IPS-18a (cell line): Measurements from ENCODE around the gene HSD11B1L.
"Not testable (repeated sequence)": the region's sequence is repeated elsewhere in the genome, so short reads cannot be mapped to it uniquely, and the experiment has no call there.

ENCODE experiments used
- H3K27ac ChIP-seq: one replicate; pipeline ENCODE4 v1.5.1; 2013; ENCODE audit warnings: low read length
- H3K27me3 ChIP-seq: one replicate; pipeline ENCODE4 v1.6.1; 2013; ENCODE audit warnings: mild to moderate bottlenecking, low read length; ENCODE audit not compliant: control insufficient read depth, insufficient read depth
- H3K36me3 ChIP-seq: one replicate; pipeline ENCODE4 v1.6.1; 2013; ENCODE audit warnings: low read depth, low read length; ENCODE audit not compliant: control insufficient read depth
- H3K4me1 ChIP-seq: one replicate; pipeline ENCODE4 v1.6.1; 2013; ENCODE audit warnings: low read depth, low read length; ENCODE audit not compliant: control insufficient read depth
- H3K4me3 ChIP-seq: one replicate; pipeline ENCODE4 v1.5.1; 2013; ENCODE audit warnings: low read length
- H3K9ac ChIP-seq: one replicate; pipeline ENCODE4 v1.6.1; 2013; ENCODE audit warnings: mild to moderate bottlenecking, low read length, moderate library complexity
- H3K9me3 ChIP-seq: one replicate; pipeline ENCODE4 v1.6.1; 2013; ENCODE audit warnings: low read depth, low read length; ENCODE audit not compliant: control insufficient read depth

The HSD11B1L gene

DNA sequence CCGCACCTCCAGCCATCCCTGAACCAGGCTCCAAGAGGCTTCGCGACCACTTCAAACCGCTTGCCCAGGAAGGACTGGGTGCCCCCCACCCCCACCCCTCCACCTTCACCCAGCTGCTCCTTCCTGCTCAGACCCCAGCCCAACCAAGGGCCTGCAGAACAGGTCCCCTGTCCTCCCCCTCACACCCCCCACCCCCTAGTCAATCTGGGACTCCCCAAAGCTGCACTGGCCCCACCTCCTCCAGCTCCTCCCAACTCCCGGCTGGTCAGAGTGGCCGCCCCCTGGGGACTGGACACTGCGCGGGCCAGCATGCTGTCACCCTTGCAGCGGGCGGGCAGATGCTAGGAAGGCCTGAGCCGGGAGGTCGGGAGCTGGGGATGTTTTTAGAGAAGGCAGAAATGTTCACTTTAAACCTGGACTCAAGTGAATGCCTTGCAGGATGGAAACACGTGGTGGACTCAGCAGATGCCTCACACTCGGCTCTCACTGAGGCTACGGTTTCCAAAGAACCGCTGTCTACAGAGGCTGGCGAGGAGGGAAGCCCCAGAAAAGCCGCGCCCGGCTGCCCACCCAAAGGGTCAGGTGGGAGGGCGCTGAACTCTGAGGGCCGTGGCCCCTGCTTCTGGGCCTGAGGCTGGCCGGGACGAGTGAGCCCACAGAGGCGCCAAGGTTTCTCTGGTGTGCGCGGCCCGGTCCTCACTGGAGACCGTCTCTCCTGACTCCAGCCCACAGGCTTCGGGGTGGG is 17.2 kb downstream of the HSD11B1L start:
- no peak overlapping the region for H3K9ac ChIP-seq

GRCh38 chr19:5698635-5699422 is 18.0 kb downstream of the HSD11B1L start:
- Histone ChIP-seq H3K36me3 (peaks cover 50% of the 10 kb centered on the region), H3K9ac (no peak overlapping the region), H3K27me3 (no peaks in the 10 kb centered on the region), H3K4me3 (no peak overlapping the region), H3K27ac (no peak overlapping the region), H3K4me1 (no peaks in the 10 kb centered on the region), H3K9me3 (no peaks in the 10 kb centered on the region)

More for the DNA sequence above, 17.2 kb downstream of the HSD11B1L start:
- Histone ChIP-seq H3K27me3 (no peaks in the 10 kb centered on the region), H3K4me3 (no peak overlapping the region), H3K9me3 (no peaks in the 10 kb centered on the region), H3K4me1 (no peaks in the 10 kb centered on the region), H3K27ac (no peak overlapping the region), H3K36me3 (peaks cover 50% of the 10 kb centered on the region)

DNA sequence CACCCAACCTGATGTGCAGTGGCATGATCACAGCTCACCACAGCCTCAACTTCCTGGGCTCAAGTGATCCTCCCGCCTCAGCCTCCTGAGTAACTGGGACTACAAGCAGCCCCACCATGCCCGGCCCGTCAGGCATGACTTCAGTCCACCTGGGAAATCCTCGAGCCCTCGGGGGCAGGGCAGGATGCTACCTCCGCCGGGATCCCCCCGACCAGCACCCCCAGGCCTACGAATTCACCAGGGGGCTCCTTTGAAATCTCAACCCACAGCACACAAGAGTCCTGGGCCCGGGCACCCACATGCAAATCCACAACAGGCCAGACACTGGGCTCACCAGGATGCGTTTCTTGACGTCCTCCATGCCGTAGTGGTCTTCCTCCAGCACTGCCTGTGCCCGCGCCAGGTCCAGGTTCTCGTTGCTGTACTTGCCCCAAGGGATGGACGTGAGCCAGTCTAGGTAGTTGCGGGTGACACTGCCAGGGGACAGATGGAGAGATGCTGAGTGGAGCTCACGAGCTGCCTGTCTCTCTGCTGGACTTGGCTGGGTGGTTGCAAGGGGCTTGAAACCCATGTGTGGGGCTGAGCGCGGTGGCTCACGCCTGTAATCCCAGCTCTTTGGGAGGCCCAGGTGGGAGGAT is 19.7 kb downstream of the HSD11B1L start:
- H3K9me3 ChIP-seq, result no peaks in the 10 kb centered on the region
- H3K27ac ChIP-seq, result no peak overlapping the region
- H3K4me3 ChIP-seq, result no peak overlapping the region
- H3K36me3 ChIP-seq, result peaks cover 52% of the 10 kb centered on the region
- H3K4me1 ChIP-seq, result no peaks in the 10 kb centered on the region
- no peaks in the 10 kb centered on the region for H3K27me3 ChIP-seq
- no peak overlapping the region for H3K9ac ChIP-seq

DNA sequence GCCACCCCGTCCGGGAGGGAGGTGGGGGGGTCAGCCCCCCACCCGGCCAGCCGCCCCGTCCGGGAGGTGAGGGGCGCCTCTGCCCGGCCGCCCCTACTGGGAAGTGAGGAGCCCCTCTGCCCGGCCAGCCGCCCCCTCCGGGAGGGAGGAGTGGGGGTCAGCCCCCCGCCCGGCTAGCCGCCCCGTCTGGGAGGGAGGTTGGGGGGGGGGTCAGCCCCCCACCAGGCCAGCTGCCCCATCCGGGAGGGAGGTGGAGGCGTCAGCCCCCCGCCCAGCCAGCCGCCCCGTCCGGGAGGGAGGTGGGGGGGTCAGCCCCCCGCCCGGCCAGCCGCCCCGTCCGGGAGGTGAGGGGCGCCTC is 21.2 kb downstream of the HSD11B1L start:
- H3K36me3 ChIP-seq, result peaks cover 59% of the 10 kb centered on the region
- H3K27ac ChIP-seq, H3K27me3 ChIP-seq, H3K4me3 ChIP-seq, H3K9me3 ChIP-seq, H3K4me1 ChIP-seq, H3K9ac ChIP-seq: not testable (repeated sequence)

GRCh38 chr19:5703819-5704818 is 23.3 kb downstream of the HSD11B1L start:
- Histone ChIP-seq H3K27me3 (no peaks in the 10 kb centered on the region), H3K36me3 (peaks cover 63% of the 10 kb centered on the region), H3K4me1 (no peaks in the 10 kb centered on the region), H3K27ac (no peak overlapping the region), H3K9me3 (no peaks in the 10 kb centered on the region), H3K9ac (no peak overlapping the region), H3K4me3 (no peak overlapping the region)

GRCh38 chr19:5705552-5705951 is 24.7 kb downstream of the HSD11B1L start:
- H3K36me3 ChIP-seq, result peaks cover 65% of the 10 kb centered on the region
- H3K9me3 ChIP-seq, result no peaks in the 10 kb centered on the region
- H3K27ac ChIP-seq, result no peak overlapping the region
- H3K9ac ChIP-seq, result no peak overlapping the region
- no peaks in the 10 kb centered on the region for H3K4me1 ChIP-seq
- H3K4me3 ChIP-seq, result no peak overlapping the region
- no peaks in the 10 kb centered on the region for H3K27me3 ChIP-seq

GRCh38 chr19:5706876-5707573 is 26.2 kb downstream of the HSD11B1L start:
- no peak overlapping the region for H3K4me3 ChIP-seq
- no peaks in the 10 kb centered on the region for H3K9me3 ChIP-seq
- H3K36me3 ChIP-seq, result peaks cover 76% of the 10 kb centered on the region
- no peak overlapping the region for H3K27ac ChIP-seq
- no peaks in the 10 kb centered on the region for H3K4me1 ChIP-seq
- H3K27me3 ChIP-seq, result no peaks in the 10 kb centered on the region
- H3K9ac ChIP-seq, result no peak overlapping the region

DNA sequence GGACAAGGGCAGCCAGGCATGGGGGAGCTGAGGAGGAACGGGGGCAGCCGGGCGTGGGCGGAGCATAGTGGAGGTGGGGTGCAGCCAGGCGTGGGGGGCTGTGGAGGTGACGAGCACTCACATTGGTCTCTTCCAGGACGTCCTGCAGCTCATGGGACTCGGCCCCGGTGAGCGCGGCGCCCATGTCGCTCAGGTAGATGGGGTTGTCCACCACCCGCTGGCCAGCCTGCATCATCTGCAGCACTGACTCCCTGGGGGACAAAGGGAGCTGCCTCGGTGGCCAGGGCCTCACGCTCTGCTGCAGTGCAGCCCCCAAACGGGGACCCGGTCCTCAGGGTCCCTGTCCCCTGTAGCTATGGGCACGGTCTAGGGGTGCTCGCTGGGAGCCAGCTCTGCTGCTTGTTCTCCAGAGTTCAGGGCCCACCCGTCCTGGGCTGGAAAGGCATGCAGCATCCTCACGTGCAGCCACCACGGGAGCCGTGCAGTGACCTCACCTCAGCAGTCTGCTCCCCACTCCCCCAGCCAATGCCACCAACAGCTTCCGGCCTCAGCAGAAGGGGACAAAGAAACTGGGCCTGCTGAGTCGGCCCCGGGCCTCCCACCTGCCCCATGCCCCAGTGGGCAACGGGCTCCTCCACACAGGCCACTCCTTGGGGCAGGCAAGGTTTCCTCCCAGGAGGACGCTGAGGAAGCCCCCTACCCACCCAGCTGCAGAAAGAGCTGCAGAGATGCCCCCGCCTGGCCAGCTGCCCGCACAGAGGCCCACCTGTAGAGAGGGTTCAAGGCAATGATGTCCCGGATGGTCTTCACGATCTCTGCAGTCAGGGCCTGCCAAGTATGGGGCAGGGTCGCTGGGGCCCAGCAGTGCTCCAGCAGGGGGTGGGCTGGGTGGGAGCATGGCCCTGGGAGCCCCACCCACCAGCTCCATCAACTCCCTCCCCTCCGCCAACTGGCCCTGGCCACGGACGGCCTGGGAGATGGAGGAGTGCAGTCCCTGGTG is 27.0 kb downstream of the HSD11B1L start:
- H3K4me3 ChIP-seq, result no peak overlapping the region

DNA sequence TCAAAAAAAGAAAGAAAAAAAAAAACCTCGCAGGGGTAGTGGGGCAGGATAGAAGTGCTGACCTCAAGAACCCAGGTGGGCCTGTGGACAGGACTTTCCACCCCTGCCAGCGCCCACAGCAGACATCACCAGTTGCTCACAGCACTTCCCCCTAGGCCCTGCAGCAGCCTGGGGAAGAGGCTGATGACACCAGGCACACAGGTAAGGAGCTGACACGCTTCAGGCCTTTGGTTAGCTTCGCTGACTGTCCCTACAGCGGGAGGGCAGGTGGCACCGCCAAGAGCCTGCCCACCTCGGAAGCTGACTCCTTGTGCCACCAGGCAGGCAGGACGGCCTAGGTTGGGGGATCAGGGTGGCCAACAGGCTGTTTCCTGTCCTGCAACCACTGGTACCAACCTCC is 30.2 kb downstream of the HSD11B1L start:
- Histone ChIP-seq H3K9ac (no peak overlapping the region), H3K4me1 (no peaks in the 10 kb centered on the region), H3K27ac (no peak overlapping the region), H3K9me3 (no peaks in the 10 kb centered on the region), H3K27me3 (no peaks in the 10 kb centered on the region), H3K4me3 (no peak overlapping the region), H3K36me3 (peaks cover 66% of the 10 kb centered on the region)

More for the DNA sequence above, 27.0 kb downstream of the HSD11B1L start:
- peaks cover 84% of the 10 kb centered on the region for H3K36me3 ChIP-seq
- H3K27me3 ChIP-seq, result no peaks in the 10 kb centered on the region
- no peak overlapping the region for H3K27ac ChIP-seq
- H3K4me1 ChIP-seq, result no peaks in the 10 kb centered on the region
- H3K9ac ChIP-seq, result no peak overlapping the region
- no peaks in the 10 kb centered on the region for H3K9me3 ChIP-seq

DNA sequence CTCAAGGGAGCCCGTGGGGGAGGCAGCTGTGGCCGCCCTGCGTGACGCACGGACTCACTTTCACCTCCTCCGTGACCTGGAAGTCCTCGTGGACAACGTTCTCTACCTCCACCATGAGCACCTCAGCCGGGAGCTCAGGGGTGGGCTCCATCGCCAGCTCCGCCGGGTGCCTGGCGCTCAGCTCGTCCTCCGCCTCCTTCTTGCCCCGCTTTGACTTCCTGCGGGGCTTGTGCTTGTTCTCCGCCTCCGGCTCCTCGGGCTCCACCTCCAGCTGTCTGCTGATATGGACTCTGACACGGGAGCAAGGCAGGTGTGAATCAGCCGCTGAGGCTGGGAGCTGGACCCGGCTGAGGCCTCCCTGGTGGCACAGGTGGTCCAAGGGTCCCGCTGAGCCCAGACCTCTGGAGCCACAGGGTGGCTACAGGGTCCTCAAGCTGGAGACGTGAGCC is 30.9 kb downstream of the HSD11B1L start:
- H3K36me3 ChIP-seq, result peaks cover 59% of the 10 kb centered on the region
- no peak overlapping the region for H3K4me3 ChIP-seq
- no peak overlapping the region for H3K27ac ChIP-seq
- no peaks in the 10 kb centered on the region for H3K9me3 ChIP-seq
- H3K4me1 ChIP-seq, result no peaks in the 10 kb centered on the region
- H3K9ac ChIP-seq, result no peak overlapping the region
- H3K27me3 ChIP-seq, result no peaks in the 10 kb centered on the region
